ENCODE results near the gene POLR3H.

DNA sequence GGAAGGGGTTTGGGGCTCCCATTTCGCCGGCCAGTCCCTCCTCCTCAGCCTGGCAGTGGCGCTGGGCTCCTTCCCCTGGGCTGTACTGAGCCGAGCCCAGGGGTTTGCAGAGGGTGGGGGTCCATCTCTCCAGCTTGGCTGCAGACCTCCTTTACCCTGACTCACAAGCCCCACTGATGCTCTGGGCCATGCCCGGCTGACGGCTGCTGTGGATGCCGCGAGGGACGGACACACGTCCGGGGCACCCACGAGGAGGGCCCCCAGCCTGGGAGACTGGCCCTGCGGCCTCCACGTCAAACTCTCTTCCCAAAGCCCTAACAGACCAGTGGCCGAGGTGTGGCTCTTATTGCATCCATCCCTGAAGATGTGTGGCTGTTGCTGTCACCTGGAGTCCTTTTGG lies 31.3 kb upstream of the POLR3H start:
- TF ChIP-seq, protein P1, sequence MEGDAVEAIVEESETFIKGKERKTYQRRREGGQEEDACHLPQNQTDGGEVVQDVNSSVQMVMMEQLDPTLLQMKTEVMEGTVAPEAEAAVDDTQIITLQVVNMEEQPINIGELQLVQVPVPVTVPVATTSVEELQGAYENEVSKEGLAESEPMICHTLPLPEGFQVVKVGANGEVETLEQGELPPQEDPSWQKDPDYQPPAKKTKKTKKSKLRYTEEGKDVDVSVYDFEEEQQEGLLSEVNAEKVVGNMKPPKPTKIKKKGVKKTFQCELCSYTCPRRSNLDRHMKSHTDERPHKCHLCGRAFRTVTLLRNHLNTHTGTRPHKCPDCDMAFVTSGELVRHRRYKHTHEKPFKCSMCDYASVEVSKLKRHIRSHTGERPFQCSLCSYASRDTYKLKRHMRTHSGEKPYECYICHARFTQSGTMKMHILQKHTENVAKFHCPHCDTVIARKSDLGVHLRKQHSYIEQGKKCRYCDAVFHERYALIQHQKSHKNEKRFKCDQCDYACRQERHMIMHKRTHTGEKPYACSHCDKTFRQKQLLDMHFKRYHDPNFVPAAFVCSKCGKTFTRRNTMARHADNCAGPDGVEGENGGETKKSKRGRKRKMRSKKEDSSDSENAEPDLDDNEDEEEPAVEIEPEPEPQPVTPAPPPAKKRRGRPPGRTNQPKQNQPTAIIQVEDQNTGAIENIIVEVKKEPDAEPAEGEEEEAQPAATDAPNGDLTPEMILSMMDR (conservative IDR thresholded peaks at IDR 0.05; ENCODE audit: low read length) = no peak
- TF ChIP-seq EZH2phosphoT487 (IDR thresholded peaks at IDR 0.05; ENCODE audit: borderline replicate concordance) = no peak
